NB4 (cell line): ENCODE results near the gene DUSP16.

Experiments used
- DNase-seq: peaks from one replicate; pipeline ENCODE4 v3.0.0; 2010; ENCODE audit warnings: low read depth
- H3K4me3 ChIP-seq: one replicate; pipeline ENCODE4 v1.5.1; 2011; ENCODE audit warnings: mild to moderate bottlenecking, low read depth, low read length, moderate library complexity
- CTCF ChIP-seq: IDR thresholded peaks from one replicate; pipeline ENCODE4 v1.5.1; 2012; ENCODE audit warnings: low read depth, low read length
- MAX ChIP-seq: IDR thresholded peaks from 2 replicates; pipeline ENCODE4 v1.6.1; 2011; ENCODE audit warnings: low read depth, low read length
- MYC ChIP-seq: IDR thresholded peaks from 2 replicates; pipeline ENCODE4 v1.6.1; 2011; ENCODE audit warnings: low read depth, low read length
- POLR2A ChIP-seq: IDR thresholded peaks from 2 replicates; pipeline ENCODE4 v1.6.1; 2011; ENCODE audit warnings: mild to moderate bottlenecking; ENCODE audit not compliant: insufficient read length; ENCODE audit errors: extremely low read depth

The DUSP16 gene

GRCh38 chr12:12511895-12512711, 50.6 kb downstream of the DUSP16 start:
- no peak for DNase-seq
- H3K4me3 ChIP-seq: no peak overlapping the region
- TF ChIP-seq CTCF (no peak), MAX (no peak), POLR2A (no peak), MYC (no peak)

GRCh38 chr12:12511021-12511783, 51.5 kb downstream of the DUSP16 start:
- H3K4me3 ChIP-seq: no peak overlapping the region
- TF ChIP-seq MYC: no peak
- no peak for TF ChIP-seq CTCF
- no peak for TF ChIP-seq MAX
- TF ChIP-seq POLR2A: no peak
- no peak for DNase-seq

- H3K4me3 ChIP-seq: no peak overlapping the region
- no peak for TF ChIP-seq MYC
- no peak for TF ChIP-seq POLR2A
- no peak for TF ChIP-seq MAX
- DNase-seq: no peak
These were observed 52.1 kb downstream of the DUSP16 start for GRCh38 chr12:12510551-12510950.

- H3K4me3 ChIP-seq: no peak overlapping the region
- DNase-seq: no peak
- no peak for TF ChIP-seq MAX
- TF ChIP-seq MYC: no peak
- TF ChIP-seq CTCF: no peak
- TF ChIP-seq POLR2A: no peak
These were observed 52.5 kb downstream of the DUSP16 start for GRCh38 chr12:12510141-12510540.

- no peak for TF ChIP-seq POLR2A
- no peak for TF ChIP-seq MAX
- TF ChIP-seq CTCF: no peak
- TF ChIP-seq MYC: no peak
- H3K4me3 ChIP-seq: no peak overlapping the region
- DNase-seq: no peak
These were observed 54.1 kb downstream of the DUSP16 start for GRCh38 chr12:12508612-12509011.

- H3K4me3 ChIP-seq: no peak overlapping the region
- no peak for DNase-seq
- TF ChIP-seq POLR2A: no peak
- no peak for TF ChIP-seq MYC
- no peak for TF ChIP-seq CTCF
- TF ChIP-seq MAX: no peak
These were observed 55.5 kb downstream of the DUSP16 start for GRCh38 chr12:12507121-12507520.
